ENCODE data around the gene MTOR.
"Not testable (repeated sequence)": the region's sequence is repeated elsewhere in the genome, so short reads cannot be mapped to it uniquely, and the experiment has no call there.

MTOR gene

DNA sequence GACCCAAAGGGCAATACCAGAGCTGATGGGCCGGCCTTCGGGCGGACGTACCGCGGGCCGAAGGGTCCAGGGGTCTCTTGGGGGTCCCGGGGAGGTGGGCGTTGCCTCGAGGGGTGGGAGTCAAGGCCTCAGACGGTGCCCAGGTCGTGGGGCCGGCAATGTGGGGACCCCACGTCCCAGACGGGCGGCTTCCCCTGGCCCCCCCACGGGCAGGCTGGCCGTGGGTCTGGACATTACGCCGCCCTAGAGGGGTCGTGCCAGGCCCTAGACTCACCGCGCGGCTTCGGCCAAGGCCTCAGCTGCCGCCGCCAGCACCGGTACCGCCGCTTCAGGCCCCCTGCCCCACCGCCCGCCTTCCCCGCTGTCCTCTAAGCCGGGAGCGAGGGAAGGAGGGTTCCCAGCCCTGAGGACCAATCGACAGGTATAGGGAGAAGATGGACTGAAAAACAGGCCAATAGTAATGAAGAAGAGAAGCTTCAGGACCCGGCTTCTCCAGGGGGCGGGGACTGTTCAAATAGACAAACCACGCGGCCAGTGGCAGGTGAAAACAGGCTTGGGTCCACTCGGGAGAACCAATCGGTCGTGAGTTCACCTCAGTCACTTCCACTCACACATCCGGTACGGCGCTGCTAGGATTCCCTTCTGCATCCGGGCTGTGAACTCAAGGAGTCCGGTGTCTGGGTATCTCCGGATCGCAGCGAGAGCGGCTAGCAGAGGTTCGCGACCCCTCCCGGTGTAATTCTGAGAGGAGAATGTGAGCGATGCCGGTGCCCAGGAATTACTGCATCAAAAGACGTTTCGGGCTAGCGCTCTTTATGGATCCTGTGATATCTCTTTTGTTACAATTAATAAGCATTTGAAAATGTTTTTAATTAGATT is at the start of gene MTOR:
TSS of gene MTOR (minus strand) at position 381 of the 879 bp plus-strand sequence. CDS start 3,142 bp downstream, outside the sequence.
- TF ChIP-seq, protein P1, sequence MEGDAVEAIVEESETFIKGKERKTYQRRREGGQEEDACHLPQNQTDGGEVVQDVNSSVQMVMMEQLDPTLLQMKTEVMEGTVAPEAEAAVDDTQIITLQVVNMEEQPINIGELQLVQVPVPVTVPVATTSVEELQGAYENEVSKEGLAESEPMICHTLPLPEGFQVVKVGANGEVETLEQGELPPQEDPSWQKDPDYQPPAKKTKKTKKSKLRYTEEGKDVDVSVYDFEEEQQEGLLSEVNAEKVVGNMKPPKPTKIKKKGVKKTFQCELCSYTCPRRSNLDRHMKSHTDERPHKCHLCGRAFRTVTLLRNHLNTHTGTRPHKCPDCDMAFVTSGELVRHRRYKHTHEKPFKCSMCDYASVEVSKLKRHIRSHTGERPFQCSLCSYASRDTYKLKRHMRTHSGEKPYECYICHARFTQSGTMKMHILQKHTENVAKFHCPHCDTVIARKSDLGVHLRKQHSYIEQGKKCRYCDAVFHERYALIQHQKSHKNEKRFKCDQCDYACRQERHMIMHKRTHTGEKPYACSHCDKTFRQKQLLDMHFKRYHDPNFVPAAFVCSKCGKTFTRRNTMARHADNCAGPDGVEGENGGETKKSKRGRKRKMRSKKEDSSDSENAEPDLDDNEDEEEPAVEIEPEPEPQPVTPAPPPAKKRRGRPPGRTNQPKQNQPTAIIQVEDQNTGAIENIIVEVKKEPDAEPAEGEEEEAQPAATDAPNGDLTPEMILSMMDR (IDR thresholded peaks at IDR 0.05; ENCODE audit: low read depth, low read length), result no peak; the same call in 1 of the 2 replicates
- peak; percentile 99 for DNase-seq (ENCODE audit: extremely low read depth, low read depth)

DNA sequence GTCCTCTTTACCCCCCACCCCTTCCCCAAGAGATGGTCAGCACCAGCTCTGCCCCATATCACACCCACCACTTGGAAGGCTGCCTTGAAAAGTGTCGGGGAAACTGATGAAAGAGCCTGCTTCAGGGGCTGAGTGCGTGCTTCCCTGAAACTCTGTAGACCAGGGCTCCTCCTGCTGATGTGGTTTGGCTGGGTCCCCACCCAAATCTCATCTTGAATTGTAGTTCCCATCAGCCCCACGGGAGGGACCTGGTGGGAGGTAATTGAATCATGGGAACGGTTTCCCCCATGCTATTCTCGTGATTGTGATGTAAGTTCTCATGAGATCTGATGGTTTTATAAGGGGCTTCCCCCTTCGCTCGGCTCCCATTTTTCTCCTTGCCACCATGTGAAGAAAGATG is 47.0 kb upstream of the MTOR start:
- TF ChIP-seq, protein P1 (IDR thresholded peaks at IDR 0.05; ENCODE audit: low read depth, low read length), result no peak
- no peak for DNase-seq (ENCODE audit: extremely low read depth, low read depth)

DNA sequence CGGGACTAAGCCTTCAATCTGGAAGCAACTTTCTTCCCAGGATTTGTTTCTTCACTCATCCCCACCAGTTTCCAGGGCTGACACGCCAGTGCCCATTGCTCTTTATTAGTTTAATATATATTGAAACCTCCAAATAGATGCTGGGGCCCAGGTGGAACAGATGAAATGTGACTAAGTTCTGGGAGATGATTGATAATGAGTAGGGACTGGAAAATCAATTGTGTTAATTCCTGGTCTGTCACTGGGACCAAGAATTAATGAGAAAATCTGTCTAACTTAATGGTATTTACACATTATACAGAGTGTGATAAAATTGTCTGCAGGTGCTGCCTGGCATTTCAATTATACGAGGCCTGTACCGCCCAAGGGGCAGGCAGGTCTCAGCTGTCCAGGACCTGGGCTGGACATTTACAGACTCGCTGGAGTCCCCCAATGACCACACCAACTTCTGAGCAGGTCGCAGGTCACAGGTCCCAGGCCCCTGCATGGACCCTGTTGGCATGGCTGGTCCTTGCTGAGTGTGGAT is 46.4 kb upstream of the MTOR start:
- no peak for DNase-seq (ENCODE audit: extremely low read depth, low read depth)
- TF ChIP-seq, protein P1 (IDR thresholded peaks at IDR 0.05; ENCODE audit: low read depth, low read length), result no peak

DNA sequence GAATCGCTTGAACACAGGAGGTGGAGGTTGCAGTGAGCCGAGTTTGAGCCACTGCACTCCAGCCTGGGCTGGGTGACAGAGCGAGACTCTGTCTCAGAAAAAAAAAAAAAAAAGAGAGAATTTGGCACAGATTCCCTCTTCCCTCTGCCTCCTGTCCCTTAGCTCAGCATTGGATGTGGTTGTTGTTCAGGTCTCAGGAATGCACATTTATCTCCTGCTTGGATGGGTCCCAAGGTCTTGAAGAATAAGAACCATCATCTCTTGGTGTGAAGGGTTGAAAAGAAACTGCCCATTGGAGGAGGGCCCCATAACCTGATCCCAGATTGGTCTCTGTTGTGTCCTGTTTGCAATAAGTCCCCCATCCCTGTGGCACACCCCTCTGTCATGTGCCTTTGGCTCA is 45.5 kb upstream of the MTOR start:
- TF ChIP-seq, protein P1 (IDR thresholded peaks at IDR 0.05; ENCODE audit: low read depth, low read length), result no peak
- no peak for DNase-seq (ENCODE audit: extremely low read depth, low read depth)

DNA sequence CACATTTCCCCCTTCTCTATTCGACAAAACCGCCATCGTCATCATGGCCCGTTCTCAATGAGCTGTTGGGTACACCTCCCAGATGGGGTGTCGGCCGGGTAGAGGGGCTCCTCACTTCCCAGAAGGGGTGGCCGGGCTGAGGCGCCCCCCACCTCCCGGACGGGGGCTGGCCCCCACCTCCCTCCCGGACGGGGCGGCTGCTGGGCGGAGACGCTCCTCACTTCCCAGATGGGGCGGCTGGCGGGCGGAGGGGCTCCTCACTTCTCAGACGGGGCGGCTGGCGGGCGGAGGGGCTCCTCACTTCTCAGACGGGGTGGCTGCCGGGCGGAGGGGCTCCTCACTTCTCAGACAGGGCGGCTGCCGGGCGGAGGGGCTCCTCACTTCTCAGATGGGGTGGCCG is 43.2 kb upstream of the MTOR start:
- DNase-seq (ENCODE audit: extremely low read depth, low read depth), result not testable (repeated sequence)

DNA sequence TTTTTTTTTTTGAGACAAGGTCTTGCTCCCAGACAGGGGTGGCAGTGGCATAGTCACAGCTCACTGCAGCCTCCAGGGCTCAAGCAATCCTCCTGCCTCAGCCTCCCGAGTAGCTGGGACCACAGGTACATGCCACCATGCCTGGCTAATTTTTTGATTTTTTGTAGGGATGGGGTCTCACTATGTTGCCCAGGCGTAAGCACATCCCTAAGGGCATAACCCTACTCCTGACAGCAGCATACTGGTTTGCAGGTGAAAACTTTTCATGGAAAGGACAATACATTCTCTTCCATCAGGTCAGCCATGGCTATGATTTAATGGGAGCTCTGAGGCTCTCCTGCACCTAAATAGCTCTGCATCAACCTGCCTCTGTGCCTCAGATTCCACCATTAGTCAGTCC is 40.0 kb upstream of the MTOR start:
- no peak for DNase-seq (ENCODE audit: extremely low read depth, low read depth)
- TF ChIP-seq, protein P1 (IDR thresholded peaks at IDR 0.05; ENCODE audit: low read depth, low read length), result no peak

DNA sequence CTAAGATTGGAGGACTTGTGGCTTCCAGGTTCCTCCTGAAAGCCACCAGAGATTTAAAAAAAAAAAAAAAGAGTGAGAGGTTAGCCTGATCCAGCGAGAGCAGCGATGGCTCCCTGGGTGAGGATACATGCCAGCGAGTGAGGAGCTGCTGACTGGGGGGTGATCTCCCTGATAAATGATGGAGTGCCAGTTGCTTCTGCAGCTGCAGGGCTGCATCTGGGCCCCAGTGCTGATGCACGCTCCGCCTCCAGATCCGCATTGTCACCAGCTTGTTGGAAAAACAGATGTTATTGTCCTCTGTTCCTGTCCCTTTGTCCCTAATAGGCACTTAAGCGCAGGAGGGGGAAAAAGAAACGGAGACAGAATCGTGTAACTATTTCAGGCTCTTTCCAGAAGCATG is 39.2 kb upstream of the MTOR start:
- TF ChIP-seq, protein P1 (IDR thresholded peaks at IDR 0.05; ENCODE audit: low read depth, low read length), result no peak
- no peak for DNase-seq (ENCODE audit: extremely low read depth, low read depth)
